Retina (tissue), 1 donor: ENCODE data around the gene TOM1.

Source experiments
- DNase-seq: peaks from one replicate; pipeline ENCODE4 v3.0.0-alpha.2; 2016

Gene TOM1

DNA sequence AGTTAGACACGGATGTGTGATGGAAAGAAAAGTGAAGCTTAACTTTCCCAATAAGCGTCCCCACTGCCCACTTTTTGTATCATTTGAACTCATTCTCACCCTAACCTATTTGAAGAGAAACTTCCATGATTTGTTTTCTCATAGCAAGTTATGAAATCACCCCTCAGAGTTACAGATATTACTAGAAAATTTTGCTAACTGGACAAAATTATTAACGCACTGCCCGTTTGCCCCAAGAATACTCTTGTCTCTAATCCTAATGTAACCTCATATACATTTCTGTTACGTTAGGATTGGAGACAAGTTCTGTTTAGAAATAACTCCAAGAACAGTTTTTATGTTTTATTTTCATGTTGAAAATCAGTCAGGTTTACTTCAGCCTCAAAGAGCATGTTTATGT is 25.5 kb downstream of the TOM1 start:
- DNase-seq, result no peak

DNA sequence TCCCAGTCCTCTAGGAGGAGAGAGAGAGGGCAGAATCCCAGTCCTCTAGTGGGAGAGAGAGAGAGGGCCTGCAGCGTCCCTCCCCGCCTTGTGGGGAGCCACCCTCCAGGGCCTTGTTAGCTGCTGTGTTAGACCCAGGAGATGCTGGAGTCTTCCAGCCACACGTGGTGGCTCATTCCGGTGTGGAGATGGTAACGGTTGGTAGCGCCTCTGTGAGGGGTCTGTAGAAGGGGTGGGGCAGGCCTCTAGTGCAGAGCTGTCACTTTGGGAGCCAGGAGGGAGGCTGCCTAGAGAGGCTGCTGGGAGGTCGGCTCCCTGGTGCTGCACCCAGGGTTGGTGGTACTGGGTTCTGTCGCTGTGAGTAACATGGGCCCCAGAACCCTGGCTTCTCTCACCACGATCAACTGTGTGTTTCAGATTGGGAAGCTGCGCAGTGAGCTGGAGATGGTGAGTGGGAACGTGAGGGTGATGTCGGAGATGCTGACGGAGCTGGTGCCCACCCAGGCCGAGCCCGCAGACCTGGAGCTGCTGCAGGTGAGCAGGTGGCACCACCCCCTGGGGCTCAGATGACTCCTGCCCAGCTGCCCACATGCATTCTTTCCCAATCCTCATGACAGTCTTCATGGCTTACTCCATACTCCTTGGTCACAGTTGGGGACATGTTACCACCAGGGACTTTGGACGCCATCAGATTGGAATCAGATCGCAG is 27.3 kb downstream of the TOM1 start:
- no peak for DNase-seq

DNA sequence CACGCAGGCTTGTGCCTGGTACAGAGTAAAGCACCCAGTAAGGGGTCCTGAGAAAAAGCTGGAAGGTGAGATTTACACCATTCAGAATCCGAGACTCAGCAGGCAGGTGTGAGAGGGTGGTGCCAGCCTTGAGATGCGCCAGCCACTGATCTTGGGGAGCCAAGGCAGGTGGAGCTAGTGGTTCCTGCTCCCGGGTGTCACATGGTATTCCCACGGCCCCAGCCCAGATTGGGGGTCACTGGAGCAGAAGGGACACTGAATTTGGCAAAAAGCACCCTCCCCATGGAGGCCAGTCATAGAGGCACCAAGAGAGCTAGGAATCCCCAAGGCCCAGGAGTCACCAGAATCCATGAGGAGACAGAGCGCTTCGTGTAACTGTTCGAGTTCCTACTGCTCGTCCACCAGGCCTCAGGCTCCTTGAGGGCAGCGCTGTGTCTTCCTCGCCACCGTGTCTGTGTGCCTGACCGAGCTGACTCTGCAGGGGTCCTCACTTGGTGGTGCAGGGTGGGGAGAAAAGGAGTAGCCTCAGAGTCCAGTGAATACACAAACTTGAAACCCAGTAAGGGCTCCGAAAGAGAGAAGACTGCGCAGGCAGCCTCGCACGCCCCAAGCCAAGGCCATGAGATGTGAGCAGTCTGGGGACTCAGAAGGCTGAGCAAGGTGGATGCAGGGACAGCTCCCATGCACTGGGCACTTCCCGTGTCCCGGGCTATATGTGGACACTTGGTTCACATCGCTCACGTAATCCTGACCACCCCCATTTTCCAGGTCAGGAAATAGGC is 28.2 kb downstream of the TOM1 start:
- DNase-seq, result no peak

DNA sequence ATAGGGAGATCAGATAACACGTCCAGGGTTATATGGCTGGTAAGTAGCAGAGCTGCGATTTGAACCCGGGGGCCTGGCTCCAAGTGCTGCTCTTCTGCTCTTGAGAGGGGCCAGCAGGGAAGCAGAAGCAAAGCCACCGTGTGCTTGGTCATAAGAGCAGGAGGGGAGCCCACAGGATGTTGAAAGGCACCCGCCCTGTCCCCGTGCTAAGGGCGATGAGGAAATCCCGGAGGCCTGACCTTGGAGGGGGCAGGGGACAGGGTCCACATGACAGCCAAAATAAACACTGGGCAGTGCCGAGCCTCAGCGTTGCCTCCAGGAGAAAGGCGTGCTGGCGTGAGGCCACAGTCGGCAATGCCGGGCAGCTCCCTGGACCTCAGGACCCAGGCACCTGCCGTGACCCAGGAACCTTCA is 28.8 kb downstream of the TOM1 start:
- no peak for DNase-seq

DNA sequence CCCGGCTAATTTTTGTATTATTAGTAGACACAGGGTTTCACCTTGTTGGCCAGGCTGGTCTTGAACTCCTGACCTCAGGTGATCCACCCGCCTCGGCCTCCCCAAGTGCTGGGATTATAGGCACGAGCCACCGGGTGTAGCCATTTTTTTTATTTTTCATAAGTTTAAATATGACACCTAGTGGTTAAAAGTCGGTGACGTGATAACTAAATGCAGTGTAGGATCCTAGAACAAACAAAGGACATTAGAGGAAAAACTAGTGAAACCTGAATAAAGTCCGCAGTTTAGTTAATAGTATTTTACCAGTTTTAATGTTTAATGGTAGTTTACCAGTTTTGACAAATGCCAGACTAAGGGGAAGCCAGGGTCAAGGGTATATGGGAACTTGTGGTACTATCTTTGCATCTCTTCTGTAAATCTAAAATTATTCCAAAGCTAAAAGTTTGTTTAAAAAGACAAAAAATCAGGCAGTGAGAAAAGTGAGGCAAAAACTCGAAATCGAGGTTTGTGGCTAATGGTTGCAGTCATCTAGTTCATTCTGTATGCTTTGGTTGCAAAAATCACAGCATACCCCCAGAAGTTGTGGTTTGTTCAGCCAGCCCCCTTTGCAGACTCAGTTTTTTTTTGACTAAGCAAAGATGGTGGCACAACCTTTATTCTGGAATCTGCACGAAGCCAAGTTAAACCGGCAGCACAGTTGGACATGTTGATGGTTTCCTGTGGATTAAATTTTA is 29.6 kb downstream of the TOM1 start:
- no peak for DNase-seq

DNA sequence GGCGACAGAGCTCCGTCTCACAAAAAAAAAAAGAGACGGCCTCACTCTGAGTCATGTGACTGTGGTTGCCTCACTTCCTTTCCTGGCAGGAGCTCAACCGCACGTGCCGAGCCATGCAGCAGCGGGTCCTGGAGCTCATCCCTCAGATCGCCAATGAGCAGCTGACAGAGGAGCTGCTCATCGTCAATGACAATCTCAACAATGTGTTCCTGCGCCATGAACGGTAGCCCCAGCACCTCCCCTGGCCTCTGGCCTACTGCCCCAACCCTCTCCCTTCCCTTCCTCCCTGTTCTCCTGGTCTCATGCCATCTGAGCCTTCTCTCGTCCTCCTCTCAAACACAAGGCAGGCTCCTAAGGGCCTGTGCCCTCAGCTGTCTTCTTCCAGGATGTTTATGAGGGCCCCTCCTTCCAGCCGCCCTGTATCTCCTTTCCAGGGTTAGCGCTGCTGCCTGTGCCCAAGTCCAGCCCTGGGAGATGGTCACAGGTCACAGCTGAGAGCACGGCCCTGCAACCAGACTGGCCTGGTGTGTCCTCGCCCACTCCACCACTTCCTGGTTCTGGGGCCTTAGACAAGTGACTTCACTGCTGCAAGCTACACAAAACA is 30.7 kb downstream of the TOM1 start:
- DNase-seq, result no peak

DNA sequence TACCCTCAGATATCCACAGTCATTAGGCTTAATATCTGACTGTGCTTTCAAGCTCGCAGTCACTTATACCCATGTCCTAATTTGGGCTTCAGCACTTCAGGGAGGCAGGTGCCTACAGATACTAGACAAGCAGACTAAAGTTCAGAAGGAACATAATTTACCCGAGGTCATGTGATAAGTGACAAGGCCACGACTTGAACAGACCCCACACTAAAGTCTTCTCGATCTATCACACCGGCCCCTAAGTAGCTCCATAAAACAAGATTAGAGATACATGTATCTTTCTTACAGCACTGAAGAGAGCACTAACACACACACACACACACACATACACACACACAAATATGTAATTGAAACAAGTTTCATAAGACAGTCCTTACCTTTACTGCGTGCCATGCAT is 32.6 kb downstream of the TOM1 start:
- no peak for DNase-seq

DNA sequence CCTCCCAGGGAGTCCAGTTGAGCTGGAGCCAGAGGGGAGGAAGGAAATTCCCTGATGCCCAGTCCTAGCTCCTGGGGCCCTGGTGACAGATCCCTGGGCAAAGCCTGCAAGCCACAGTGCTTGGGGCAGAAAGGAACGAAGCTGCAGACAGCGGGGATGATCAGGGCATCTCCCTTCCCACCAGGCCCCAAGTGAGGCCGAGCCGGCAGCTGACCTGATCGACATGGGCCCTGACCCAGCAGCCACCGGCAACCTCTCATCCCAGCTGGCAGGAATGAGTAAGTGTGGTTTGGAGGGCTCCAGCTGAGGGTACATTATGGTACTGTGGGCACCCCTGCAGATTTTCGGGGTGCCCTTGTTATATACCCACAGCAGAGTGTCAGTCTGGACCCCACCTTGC is 33.5 kb downstream of the TOM1 start:
- no peak for DNase-seq

DNA sequence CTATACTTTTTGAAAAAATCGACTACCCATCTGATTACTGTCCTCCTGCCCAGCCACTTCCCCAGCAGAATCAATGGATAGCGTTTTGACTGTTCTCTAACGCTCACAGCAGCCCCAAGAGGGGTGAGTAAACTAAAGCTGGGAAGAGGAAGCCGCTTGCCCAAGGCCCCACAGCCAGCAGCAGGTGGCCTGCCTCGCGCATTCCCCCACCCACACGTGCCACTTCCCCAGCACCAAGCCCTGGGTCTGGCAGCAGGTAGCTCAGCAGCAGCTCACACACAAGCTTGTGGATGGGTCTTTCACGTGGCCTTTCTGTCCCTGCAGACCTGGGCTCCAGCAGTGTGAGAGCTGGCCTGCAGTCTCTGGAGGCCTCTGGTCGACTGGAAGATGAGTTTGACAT is 34.3 kb downstream of the TOM1 start:
- DNase-seq, result no peak

DNA sequence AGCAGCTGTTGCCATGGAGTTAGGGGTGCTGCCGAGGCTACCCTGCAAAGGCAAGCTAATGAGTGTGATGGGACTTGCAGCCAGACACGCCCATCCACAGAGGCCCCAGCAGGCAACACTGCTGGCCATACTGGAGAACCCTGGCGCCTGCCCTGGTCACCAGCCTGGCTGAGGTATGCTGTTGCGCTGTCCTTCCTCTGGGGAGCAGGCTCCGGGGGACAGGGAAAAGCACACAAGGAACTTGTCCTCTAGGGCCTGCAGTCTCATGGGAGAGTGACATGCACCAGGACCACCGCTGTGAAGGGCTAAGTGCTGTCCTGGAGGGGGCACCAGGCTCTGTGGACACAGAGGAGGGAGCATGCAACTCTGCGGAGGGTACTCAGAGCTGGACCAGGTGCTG is 35.8 kb downstream of the TOM1 start:
- no peak for DNase-seq

DNA sequence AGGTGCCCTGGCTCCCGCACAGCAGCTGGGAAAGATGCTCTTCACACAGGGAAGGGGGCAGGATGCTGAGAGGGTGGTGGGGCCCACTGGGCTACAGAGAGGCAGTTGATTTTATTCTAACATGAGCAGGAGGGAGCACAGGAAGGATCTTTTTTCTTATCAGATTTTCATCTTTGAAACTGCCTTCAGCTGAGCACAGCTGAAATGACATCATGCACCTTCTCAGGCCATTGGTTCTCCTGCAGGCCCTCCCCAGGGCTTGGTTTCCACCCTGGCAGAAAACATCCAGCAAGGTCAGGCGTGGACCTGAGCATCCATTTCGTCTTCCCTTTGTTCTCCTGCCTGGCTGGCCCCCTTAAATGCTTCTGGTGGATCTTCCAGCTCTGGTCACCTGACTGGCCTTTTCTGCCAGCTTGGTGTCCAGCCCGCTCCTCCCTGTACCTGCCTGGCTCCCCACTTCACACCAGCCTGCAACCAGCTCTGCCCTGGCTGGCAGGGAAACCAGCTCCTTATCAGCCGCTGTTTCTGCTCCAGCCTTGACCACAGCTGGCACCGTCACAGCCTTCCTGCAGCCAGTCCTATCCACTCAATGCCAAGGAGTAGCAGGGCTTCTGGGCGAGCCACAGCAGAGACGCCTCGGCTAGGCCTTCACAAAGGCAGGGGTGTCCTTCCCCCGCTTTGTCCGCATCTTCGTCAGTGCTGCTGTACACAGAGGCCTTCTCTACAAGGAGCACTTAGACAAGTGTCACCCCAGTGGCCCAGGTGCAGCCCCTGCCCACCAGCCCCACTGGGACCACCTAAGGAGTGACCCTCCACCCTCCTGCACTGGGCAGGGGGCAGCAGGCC is 36.5 kb downstream of the TOM1 start:
- no peak for DNase-seq

DNA sequence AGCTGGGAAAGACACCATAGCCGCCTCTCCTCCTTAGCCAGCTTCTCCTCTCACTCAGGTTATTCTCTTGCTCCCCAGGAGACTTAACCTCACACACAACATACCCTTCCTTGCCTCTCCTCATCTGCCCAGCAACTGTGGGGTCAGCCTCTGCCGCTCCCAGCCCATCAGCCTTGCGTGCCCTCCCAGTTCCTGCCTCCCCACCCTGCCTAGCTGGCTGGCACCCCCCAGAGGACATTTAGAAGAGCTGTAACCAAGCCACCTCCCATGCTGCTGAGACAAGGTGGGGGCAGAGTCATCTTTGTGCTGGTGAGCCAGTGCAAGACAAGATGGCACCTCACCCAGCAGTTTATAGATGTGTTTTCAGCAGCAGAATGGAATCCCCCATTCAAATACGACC is 38.2 kb downstream of the TOM1 start:
- no peak for DNase-seq

DNA sequence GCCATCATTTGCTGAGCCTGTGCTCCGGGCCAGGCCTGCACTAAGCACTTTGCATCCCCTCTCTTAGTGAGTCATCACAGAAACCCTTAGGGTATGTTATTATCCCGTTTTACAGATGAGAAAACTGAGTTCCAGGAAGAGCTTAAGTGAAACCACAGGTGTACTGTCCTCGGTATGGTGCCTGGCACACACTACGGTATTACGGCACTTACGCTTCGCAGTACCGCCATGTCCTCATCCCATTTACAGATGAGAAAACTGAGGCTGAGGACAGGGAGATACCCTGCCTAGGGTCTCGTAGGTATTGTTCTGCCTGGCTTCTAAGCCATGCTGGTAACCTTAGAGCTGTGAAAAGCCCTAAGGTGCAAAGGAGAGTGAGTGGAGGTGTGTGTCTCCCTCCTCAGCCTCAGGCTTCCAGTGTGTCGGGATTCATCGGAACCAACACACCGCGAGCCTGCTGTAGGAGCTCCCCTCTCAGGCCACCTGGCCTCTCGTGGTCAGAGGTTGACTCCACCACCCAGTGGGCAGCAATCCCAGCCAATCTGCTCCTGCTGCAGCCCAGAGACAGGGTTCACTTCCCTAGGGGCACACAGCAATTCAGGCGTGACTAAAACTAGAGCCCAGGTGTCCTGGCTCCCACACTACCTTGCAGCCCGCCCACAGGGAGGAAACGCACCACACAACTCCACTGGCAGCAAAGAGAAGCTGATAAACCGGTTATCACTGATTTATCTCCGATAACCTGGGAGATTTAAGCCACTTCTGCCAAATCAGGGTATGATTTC is 41.6 kb downstream of the TOM1 start:
- DNase-seq, result no peak

DNA sequence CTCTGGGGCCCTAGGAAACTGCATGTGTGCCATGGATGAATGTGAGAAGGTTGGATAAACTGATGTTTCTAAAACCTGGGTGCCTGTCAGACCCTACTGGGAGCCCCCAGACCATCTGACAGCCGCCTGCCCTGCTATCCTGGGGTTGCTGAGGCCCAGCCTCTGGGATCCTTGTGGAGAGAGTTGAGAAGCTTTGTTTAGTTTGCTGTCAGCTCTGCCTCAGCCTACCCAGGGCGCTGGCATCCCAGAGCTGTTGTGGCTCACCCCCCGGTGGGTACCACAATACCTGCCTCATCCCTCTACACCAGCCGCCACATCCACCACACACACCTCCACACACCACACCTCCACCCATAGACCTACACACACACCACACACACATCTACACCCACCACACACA is 42.7 kb downstream of the TOM1 start:
- DNase-seq, result no peak

DNA sequence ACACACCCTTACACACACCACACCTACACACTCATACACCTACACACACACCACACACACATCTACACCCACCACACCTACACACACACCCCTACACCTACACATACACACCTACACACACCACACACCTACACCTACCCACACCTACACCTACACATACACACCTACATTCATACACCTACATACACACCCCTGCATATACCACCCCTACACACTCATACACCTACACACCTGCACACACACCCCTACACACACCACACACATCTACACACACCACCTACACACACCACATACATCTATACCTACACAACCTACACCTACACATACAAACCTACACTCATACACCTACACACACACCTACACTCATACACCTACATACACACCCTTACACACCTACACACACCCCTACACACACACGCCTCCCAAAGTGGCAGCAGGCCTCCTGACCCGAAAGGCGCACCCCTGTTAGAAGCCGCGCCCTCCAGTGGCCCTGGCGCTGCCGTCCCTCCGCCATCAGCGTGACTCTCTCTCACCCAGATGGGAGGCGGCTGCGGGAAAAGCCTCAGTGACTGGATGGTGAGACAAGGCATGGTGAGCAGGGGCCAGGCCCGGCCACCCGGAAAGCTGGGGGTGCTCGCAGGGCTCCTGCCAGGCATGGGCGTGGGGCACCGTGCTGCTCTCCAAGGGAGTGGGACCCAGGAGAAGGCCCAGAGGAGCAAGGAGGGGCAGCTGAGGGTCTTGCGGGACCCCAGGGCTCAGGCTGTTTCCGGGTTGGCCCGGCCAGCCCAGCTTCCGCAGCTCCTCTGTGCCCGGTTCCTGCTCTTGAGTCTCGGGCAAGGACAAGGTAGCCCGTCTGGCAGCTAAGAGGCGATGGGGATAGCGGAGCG is 44.2 kb downstream of the TOM1 start:
- no peak for DNase-seq

DNA sequence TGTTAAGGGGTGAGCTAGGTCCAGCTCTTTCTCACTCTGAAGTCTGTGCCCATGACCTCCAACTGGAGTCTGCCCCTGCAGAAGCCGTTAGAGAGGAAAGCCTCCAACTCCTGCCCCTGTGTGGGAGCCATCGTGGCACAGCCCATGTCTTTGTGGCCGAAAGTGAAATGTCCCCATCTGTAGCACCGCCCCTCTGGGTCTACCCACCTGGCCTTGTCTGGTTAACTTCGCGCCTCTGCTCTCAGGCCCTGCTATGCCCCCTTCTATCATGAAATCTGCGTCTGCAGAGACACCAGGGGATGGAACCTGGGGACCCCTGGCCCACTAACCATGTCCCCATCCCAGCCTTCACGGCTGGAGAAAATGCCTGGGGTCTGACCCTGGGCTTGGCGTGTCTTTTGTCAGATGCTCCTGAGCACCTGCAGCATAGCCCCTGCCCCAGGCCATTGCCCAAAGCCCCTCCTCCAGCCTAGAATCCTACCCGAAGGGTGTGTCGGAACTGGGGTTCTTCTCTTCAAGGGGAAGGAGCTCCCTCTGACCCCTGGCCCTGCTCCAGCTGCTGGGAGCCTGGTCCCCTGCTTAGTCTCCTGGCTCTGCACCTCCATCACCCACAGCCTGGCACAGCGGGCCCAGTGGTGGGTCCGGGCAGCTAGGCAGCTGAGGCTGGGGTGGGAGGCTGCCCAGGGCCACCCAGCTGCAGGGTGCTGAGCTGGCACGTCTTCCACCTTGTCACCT is 45.4 kb downstream of the TOM1 start:
- DNase-seq, result no peak

DNA sequence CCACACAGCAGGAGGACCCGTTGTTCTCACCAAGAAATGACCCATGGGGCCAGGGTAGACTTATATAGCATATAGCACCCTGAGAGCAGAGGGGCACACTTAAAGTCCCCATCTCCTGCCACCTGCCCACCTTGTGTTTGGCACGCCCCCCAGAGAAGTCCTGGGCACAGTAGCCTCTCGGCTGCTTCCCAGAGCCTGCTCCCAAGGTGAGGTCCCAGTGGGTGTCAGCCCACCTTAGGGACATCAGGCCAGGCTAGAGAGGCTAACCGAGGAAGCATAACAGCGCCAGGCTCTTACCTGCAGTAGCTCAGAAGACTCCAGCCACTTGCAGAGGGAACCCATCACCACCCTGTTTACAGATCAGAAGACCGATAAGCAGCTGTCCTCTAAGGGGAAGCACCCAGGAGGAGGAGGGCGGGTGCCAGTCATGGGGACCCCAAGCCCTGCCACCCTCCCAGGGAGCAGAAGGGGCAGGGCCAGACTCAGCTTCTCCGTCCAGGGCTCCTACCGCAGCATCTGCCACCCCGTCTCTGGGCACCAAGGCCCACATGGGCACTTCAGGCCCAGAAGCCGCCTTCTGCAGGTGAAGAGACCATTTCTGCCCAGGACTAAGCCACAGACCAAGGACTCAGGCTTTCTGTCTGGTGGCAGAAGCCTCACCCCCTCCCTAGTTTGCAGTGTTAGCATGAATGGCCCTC is 46.3 kb downstream of the TOM1 start:
- DNase-seq, result no peak

DNA sequence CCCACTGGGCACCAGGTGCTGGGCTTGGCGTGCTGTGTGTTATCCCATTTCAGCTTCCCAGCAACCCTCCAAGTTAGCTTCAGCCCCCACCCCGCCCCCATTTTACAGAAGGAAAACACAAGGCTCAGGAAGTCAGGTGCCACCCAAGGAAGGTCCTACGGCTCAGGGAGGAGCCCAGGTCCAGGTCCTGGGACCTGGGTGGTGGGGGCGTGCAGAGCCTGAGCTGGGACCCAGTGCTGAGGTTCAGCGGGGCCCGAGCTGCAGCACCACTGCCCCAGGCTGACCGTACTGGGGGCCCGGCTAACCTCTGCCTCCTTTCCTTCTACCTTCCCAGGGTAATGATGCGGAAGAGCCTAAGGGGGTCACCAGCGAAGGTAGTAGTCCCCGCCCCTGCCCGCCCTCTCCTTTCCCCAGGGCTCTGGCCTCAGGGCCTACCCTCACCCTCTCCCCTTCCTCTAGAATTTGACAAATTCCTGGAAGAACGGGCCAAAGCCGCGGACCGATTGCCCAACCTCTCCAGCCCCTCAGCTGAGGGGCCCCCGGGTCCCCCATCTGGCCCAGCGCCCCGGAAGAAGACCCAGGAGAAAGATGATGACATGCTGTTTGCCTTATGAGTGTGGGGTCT is 47.0 kb downstream of the TOM1 start:
- DNase-seq, result no peak

DNA sequence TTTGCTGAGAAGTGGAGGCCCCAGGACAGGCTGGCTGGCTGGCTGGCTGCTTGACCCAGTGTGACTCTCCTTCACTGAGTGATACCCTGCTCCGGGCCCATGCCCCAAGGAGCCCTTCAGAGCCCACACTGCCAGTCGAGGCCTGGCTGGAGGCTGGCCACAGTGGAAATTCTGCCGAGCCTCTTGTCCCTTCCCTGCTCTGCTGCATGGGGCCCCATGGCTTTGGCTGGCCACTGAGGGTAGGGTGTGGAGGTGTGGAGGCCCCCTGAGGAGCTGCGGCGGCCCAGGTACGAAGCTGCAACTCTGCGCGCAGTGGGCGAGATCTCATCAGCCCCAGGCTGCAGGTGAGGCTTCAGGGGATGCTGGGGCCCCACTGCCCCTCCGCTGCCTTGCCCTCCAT is 47.8 kb downstream of the TOM1 start:
- DNase-seq, result no peak
